Right ventricle myocardium superior (tissue), 1 donor: ENCODE data around the gene RAB40B. TPM values are rescaled to one million over a fixed set of nuclear protein-coding genes. Genes with fewer than 3 reads are reported as not detected.
A peak's percentile ranks its signal among the peaks of the same experiment; 100 is the strongest.

Source experiments
- ATAC-seq: fragments of 200-7000 bp; cut with Tn5 transposase; one replicate; pipeline ENCODE4 v1.9.1; 2020; ENCODE audit warnings: mild to moderate bottlenecking; ENCODE audit not compliant: poor library complexity
- DNase-seq: peaks from one replicate; pipeline ENCODE4 v3.0.0-alpha.2; 2020
- intact Hi-C: fragments of 100-400 bp; cut with DNase I; formaldehyde crosslinking; loops from one replicate; pipeline ENCODE4 v1.11.2; 2022
- microRNA-seq: library from miRNA; unstranded; fragments of <30 nt; microRNA quantifications from one replicate; pipeline ENCODE4 v1.2.0, GENCODE V29; 2020
- total RNA-seq: library from RNA; stranded (reverse); fragmentation: NEBNext Ultra II Directional; extraction: Animal tissue kit (Norgen Biotek cat#: 25700); gene quantifications from one replicate; pipeline ENCODE4 v1.2.1, GENCODE V29; 2021
- donor health status: DM: no; HTN: yes; CAD: no; lungs with severe emphysema.

Gene RAB40B
- total RNA-seq, 1 donor from 2014 or later = 20.7 TPM

DNA sequence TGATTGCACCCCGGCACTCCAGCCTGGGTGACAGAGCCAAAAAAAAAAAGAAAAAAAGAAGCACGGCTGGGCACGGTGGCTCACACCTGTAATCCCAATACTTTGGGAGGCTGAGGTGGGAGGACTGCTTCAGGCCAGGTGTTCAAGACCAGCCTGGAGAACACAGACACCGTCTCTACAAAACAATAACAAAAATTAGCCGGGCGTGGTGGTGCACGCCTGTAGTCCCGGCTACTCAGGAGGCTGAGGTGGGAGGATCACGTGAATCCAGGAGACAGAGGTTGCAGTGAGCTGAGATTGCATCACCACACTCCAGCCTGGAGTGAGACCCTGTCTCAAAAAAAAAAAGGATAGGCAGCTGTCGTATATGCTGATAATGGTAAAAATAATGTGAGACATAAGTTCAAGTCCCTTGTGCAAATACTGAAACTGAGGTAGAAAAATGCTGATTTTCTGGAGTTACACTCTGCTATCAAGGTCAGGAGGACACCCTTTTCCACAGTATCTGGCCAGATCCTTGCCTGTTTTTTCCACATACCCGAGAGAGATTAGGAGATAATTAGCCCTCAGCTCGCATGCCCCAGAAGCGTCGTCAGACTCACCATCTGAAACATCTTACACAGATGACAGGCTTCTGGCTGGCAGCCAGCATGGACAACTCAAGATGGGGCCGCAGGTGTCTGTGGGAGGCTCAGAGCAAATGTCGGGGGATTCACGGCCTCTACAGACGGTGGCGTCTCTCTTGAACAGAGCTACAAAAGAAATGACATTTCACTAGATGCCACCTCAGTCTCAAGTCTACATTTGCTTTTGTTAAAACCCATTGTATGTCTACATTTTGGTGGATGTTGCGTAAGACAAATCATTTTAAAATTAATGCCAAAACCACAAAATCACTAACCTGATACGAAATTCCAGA lies 87.1 kb downstream of the RAB40B start:
- ATAC-seq (no peak), DNase-seq (peak; percentile 65)
- intact Hi-C loops = no loop called here

DNA sequence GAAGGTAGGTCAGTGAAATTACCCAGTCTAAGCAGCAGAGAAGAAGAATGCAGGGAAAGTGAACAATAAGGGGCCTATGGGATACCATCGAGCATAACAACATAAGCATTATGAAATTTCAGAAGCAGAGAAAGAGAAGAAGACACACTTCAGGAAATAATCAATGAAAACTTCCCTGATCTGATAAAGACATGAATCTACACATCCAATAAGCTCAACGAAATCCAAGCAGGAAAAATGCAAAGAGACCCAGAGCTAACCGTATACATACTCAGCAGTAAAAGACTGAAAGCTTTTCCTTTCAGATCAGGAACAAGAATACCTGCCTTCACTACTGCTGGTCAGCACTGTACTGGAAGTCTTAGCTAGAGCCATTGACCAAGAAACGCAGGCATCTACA lies 88.8 kb downstream of the RAB40B start:
- no peak for DNase-seq
- no peak for ATAC-seq
- intact Hi-C loops = no loop called here

DNA sequence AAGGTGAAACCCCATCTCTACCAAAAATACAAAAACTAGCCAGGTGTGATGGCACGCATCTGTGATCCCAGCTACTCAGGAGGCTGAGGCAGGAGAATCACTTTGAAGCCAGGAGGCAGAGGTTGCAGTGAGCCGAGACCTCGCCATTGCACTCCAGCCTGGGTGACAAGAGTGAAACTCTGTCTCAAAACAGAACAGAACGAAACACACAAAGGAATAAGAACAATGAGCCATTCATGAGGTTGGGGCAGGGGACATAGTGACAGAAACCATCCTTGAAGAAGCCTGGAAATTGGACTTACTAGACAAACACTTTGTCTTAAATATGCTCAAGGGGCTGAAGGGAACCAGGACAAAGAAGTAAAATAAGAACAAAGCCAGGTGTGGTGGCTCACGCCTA lies 89.7 kb downstream of the RAB40B start:
- intact Hi-C loops = no loop called here
- ATAC-seq (no peak), DNase-seq (no peak)

DNA sequence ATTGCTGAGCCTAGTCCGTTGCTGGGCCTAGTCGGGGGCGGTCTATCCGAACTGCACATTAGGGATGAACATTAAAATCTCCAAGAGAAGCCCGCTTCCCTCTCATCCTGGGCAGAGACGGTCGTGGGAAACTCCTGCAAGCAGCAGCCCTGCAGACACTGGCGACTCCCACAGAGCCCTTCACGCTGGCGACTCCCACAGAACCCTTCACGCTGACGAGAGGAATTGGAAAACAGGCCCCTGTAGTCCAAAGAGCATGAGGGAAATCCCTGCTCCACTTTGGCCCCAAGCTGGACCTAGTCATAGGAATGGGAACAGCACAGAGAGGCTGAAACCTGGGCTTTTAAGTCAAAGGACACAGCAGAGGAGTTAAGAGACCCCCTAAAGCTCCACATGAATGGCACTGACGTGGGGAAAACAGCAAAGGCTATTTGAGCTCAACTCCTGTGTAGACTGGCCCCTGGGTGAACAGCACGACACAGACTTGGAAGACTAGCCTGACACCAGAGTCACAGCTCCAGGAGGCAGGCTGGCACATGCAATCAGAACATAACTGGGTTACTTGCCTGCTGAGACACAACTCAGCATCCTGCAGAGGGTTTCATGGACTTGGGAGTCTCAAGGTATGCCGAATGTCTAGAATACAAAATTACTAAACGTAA lies 92.4 kb downstream of the RAB40B start:
- ATAC-seq (no peak), DNase-seq (no peak)
- intact Hi-C loops = no loop called here

Small RNAs within 50 kb of the gene (microRNA-seq; reads per million reads assigned to microRNA genes)
- not detected for gene MIR4525

Other genes with a start within 250 kb of the RAB40B start
- gene CYBC1, start 247.9 kb downstream of the RAB40B start, total RNA-seq = 26.6 TPM
- gene NARF, start 240.0 kb downstream of the RAB40B start, total RNA-seq = 73.4 TPM
- 34.3 TPM for gene FOXK2, start 179.0 kb downstream of the RAB40B start, total RNA-seq
- 34.3 TPM for gene WDR45B, start 50.3 kb downstream of the RAB40B start, total RNA-seq
- 13.2 TPM for gene FN3KRP, start 18.0 kb upstream of the RAB40B start, total RNA-seq
- gene FN3K, start 36.9 kb upstream of the RAB40B start, total RNA-seq = 80.2 TPM
- gene TBCD, start 53.4 kb upstream of the RAB40B start, total RNA-seq = 45.1 TPM
- gene ZNF750, start 141.3 kb upstream of the RAB40B start, total RNA-seq = 0.13 TPM